DND-41 (cell line): ENCODE data around the gene MRPL4.

Experiments used
- EZH2 ChIP-seq: IDR thresholded peaks from 3 replicates; pipeline ENCODE4 v1.6.1; 2012; ENCODE audit warnings: borderline replicate concordance, low read depth, mild to moderate bottlenecking, moderate library complexity, low read length, inconsistent platforms; ENCODE audit not compliant: severe bottlenecking
- TF ChIP-seq, protein P1 (sequence below): IDR thresholded peaks from 2 replicates; pipeline ENCODE4 v1.5.1; 2012; ENCODE audit warnings: borderline replicate concordance, low read length, moderate library complexity, mild to moderate bottlenecking; ENCODE audit not compliant: poor library complexity, severe bottlenecking; ENCODE audit errors: extremely low read depth

DNA sequence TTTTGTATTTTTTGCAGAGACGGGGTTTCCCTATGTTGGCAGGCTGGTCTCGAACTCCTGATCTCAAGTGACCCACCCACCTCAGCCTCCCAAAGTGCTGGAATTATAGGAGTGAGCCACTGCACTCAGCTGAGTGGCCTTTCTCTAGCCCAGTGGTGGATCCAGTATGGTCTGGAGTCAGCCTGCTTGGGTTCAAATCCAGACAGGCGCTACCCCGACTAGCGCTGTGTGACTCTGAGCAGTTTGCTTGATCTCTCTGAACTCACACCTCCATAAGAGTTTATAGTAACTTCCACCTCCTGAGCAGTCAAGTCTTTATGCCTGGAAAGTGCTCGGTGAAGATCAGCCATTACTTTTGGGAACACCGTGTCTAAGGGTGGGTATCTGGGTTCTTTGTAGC, 31.3 kb upstream of the MRPL4 start:
- TF ChIP-seq, protein P1, sequence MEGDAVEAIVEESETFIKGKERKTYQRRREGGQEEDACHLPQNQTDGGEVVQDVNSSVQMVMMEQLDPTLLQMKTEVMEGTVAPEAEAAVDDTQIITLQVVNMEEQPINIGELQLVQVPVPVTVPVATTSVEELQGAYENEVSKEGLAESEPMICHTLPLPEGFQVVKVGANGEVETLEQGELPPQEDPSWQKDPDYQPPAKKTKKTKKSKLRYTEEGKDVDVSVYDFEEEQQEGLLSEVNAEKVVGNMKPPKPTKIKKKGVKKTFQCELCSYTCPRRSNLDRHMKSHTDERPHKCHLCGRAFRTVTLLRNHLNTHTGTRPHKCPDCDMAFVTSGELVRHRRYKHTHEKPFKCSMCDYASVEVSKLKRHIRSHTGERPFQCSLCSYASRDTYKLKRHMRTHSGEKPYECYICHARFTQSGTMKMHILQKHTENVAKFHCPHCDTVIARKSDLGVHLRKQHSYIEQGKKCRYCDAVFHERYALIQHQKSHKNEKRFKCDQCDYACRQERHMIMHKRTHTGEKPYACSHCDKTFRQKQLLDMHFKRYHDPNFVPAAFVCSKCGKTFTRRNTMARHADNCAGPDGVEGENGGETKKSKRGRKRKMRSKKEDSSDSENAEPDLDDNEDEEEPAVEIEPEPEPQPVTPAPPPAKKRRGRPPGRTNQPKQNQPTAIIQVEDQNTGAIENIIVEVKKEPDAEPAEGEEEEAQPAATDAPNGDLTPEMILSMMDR = no peak
- TF ChIP-seq EZH2 = no peak
